NCI-H2227 treated with DMSO at 0.1 percent for 48 hours (cell line): ENCODE data around the gene ABCG2.

Source experiments
- DNase-seq: peaks from one replicate; lab custom pipeline; 2025; lab: John Stamatoyannopoulos, UW

The ABCG2 gene

GRCh38 chr4:88158489-88159228, at the start of gene ABCG2:
TSS of gene ABCG2 (minus strand) at chr4:88158639. CDS start at chr4:88139995, 18,644 bp downstream.
- DNase-seq, result no peak

DNA sequence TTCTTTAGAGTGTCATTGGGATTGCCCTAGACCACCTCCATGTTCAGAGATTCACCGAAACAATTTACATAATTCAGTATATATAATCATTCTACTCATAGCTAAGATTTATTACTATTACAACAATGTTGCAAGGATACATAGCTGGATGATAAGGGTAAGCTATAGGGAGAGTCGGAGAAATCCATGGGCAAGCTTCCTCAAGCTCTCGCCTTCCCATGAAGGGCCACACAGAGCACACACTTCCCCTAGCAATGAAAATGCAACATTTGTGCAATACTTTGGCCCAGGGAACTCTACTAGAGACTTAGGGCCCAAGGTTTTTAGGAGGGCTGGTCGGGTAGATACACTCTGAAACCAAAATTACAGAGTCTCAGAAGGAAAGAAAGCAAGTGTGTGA, 49.7 kb upstream of the ABCG2 start:
- DNase-seq, result no peak

DNA sequence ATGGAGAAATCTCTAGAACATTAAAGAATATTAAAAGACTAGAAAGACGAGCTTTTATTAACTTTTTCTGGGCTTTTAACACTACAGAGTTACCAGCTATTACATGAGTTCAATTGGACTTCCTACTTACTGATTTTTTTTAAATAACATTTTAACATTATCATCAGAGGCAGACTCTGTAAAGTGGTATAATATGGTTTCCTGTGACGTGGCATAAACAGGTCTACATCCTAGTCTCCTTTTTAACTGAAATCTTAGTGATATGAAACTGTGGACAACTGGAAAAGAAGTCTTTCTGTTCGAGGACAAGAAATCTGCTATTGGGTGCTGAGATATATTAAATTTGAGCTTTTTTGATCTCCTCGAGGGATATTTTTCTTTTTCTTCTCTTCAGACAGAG, 48.7 kb upstream of the ABCG2 start:
- DNase-seq, result no peak

DNA sequence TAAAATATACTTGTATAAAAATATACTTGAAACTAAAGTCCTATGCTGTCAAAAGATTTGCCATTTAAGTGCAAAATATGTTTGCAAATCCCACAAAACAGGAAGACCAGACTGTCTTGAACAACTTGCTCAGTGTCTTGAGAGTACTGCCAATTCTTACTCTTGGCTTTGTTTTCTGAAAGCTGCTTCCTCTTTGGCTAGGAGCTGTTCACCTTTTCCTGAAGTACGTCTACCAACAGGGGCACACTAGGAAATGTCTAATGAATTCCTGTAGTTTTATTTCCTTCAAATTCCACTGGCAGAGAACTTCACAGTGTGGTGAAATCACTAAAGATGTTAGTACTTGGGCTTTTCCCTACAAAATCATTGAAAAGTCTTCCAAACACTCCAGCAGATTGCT, 46.4 kb upstream of the ABCG2 start:
- DNase-seq, result no peak

DNA sequence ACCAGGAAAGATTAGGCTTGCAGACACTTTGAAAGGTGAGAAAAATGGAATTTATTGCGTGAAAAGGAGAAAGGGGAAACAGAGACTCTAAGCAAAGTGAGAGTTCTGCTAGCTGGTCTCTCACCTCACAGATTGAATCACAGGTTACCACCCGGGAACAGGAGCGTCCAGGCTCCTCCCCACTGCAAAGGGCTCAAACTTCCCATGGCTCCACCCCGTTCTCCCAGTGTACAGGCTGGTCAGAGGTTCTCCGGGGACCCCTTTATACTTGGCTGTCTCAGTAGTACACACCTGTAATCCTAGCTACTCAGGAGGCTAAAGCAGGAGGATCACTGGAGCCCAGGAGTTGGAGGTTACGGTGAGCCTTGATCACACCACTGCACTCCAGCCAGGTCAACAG, 44.0 kb upstream of the ABCG2 start:
- no peak for DNase-seq

DNA sequence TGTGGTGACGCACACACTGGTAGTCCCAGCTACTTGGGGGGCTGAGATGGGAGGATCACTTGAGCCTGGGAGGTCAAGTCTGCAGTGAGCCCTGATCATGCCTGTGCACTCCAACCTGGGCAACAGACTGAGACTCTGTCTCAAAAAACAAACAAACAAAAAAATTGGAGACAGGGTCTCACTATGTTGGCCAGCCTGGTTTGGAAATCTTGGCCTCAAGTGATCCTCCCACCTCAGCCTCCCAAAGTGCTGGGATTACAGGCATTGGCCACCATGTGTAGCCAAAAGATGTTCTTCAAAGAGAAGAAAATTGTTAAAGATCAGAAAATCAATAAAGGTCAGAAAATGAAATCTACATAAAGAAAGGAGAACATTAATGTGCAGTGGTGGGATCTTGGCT, 41.7 kb upstream of the ABCG2 start:
- no peak for DNase-seq

DNA sequence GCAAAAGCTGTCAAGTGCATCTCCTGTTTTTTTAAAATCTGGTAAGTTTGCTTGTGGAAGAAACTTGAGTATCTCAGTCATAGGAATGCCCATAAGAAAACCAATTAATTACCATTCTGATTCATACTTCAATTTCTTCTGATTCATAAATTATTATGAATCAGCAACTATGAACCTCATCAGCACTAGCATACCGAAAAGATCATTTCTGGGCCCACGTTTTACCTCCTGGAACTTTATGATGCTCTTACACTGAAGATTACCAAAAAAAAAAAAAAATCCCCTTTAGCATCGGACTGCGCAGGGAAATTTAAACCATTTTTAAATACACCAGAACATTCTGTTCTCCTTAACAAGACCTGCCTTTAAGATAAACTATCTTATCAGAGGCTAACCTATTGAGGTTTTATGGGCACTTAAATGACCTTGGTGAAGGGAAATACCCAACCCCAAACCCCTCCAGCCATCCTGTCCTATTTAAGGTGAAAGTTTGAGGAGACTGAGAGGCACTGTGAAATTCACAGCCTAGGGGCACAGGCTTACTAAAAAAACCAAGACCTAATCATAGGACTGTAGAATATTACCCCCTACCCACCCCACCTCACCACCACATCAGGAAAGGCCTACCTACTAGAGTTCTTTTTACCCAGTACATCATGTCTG, 38.2 kb upstream of the ABCG2 start:
- no peak for DNase-seq

DNA sequence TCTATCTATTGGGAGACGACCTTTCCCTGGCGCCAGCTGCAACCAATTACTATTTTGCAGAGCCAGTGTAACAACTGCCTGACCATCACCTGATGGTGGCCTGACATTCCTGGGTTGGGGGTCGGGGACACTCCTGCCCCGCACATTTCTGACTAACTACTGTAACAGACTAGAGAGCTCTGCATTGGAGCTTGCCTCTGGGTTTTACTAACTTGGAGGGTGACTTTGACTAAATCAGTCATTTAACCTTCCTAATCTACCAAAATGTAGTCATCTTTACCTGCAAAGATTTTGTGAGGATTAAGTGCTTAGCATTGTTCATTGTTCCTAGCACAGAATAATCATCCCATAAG, 37.5 kb upstream of the ABCG2 start:
- DNase-seq, result no peak

GRCh38 chr4:88195328-88196012, 37.0 kb upstream of the ABCG2 start:
- DNase-seq, result no peak

- DNase-seq, result no peak
Measured at GRCh38 chr4:88191404-88191803, 33.0 kb upstream of the ABCG2 start.

- no peak for DNase-seq
Measured at GRCh38 chr4:88189881-88190585, 31.6 kb upstream of the ABCG2 start.

GRCh38 chr4:88189418-88189738, 30.9 kb upstream of the ABCG2 start:
- no peak for DNase-seq

- no peak for DNase-seq
Measured at GRCh38 chr4:88188738-88189417, 30.4 kb upstream of the ABCG2 start.

DNA sequence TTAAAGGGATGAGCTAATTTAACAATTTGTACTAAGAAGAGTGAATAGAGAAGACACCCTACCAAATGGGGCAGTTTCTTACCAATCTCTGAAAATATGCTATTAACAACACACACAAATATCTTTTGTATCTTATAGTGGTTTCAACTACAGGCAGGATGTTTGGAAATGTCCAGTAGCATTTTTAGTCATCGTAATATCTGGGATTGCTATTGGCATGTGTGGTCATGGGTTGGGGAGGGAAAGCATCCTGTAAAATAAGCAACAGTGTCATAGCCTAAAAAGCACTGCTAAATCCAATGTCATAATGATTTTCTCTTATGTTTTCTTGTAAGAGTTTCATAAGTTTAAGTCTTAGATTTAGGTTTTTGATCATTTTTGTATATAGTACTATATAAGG, 29.3 kb upstream of the ABCG2 start:
- no peak for DNase-seq

DNA sequence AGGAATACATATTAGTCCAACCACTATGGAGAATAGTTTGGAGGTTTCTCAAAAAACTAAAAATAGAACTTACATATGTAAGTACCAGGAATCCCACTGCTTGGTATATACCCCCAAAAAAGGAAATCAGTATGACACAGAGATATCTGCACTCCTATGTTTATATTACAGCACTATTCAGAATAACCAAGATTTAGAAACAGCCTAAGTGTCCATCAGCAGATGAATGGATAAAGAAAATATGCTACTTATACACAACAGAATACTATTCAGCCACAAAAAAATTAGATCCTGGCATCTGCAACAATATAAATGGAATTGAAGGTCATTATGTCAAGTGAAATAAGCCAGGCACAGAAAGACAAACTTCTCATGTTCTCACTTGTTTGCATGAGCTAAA, 27.5 kb upstream of the ABCG2 start:
- no peak for DNase-seq

GRCh38 chr4:88179261-88179660, 20.8 kb upstream of the ABCG2 start:
- DNase-seq, result no peak

DNA sequence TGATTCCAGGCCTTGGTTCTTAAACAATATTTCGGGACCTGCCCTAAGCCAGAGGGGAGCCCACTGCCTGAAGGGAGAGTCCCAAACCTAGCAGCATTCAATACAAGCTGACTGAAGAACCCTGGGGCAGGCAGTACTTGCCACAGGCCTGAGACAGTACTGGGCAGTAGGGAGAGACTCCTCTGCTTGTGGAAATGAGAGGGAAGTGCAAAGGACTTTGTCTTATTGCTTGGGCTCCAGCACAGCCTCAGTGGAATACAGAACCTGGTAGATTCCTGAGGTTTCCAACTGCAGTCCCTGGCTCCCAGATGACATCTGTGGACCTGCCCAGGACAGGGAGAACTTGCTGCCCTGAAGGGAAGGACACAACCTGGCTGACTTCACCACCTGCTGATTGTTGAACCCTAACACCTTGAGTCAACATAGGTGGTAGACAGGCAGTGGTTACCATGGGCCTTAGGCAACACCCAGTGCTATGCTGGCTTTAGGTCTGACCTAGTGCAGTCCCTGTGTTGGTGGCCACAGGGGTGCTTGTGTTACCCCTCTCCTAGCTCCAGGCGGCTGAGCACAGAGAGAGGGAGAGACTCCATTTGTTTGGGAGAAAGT, 20.3 kb upstream of the ABCG2 start:
- no peak for DNase-seq

- DNase-seq, result no peak
Measured at GRCh38 chr4:88177983-88178625, 19.7 kb upstream of the ABCG2 start.

GRCh38 chr4:88172987-88173386, 14.5 kb upstream of the ABCG2 start:
- no peak for DNase-seq

- DNase-seq, result no peak
Measured at GRCh38 chr4:88171206-88171605, 12.8 kb upstream of the ABCG2 start.

DNA sequence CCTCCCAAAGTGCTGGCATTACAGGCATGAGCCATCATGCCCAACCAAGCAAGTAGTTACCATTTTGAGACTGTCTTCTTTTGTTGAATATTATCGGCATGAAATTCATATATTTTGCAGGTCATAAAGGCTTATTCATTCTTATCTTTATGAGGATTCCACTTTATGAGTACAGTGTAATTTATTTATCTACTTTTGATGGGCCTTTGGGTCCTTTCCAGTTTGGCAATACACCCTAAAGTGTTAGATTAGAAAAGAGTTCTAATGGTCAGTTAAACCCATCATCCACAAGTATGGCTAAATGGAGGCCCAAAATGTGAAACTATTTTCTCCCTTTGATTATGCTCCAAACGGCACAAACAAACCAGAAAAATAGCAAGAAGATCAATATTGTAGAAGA, 10.9 kb upstream of the ABCG2 start:
- DNase-seq, result no peak
